ENCODE measurements around the gene MLANA.

The MLANA gene

GRCh38 chr9:5938449-5938848 is 47.8 kb downstream of the MLANA start:
- no peak overlapping the region for H2AFZ ChIP-seq (ENCODE audit: insufficient read depth, low read length, poor library complexity)
- H4K8ac ChIP-seq (ENCODE audit: low read depth, low read length): no peak overlapping the region
- no peak overlapping the region for H3K4ac ChIP-seq (ENCODE audit: low read depth, low read length)
- no peak overlapping the region for H3K27ac ChIP-seq (ENCODE audit: low read depth, low read length)
- H4K91ac ChIP-seq (ENCODE audit: low read depth, low read length): no peak overlapping the region
- H3K14ac ChIP-seq (ENCODE audit: low read length): no peak overlapping the region
- no peaks in the 10 kb centered on the region for H3K27me3 ChIP-seq (ENCODE audit: insufficient read depth, low read length)
- H2AK5ac ChIP-seq (ENCODE audit: low read length): no peak overlapping the region
- H3K36me3 ChIP-seq (ENCODE audit: control insufficient read depth in 1 of 2, insufficient read depth in 2 of 2, low read length in 2 of 2): peaks cover 0 to 3% of the 10 kb centered on the region in 2 experiments
- no peak overlapping the region for H2BK12ac ChIP-seq (ENCODE audit: low read length)
- H2BK120ac ChIP-seq (ENCODE audit: insufficient read depth, low read length, poor library complexity): no peak overlapping the region
- no peak overlapping the region for H4K12ac ChIP-seq (ENCODE audit: low read depth, low read length)
- no peak overlapping the region for H3K18ac ChIP-seq (ENCODE audit: low read length)
- no peak overlapping the region for H3K4me3 ChIP-seq (ENCODE audit: low read depth, low read length)
- H3K23ac ChIP-seq (ENCODE audit: low read length): no peak overlapping the region
- H3K4me2 ChIP-seq (ENCODE audit: low read length): no peak overlapping the region
- WGBS (ENCODE audit: extremely low coverage, insufficient coverage, insufficient read length): no CpG with 5 or more reads among the region's 2 CpGs
- no peaks in the 10 kb centered on the region for H3K79me2 ChIP-seq (ENCODE audit: control insufficient read depth, insufficient read depth, low read length, poor library complexity)
- H3K4me1 ChIP-seq (ENCODE audit: control insufficient read depth in 1 of 2, insufficient read depth in 2 of 2, low read length in 2 of 2): no peaks in the 10 kb centered on the region
- DNase-seq: no peak
- H3K9ac ChIP-seq (ENCODE audit: low read length): no peak overlapping the region
- H3K9me3 ChIP-seq (ENCODE audit: insufficient read depth, low read depth, low read length): no peaks in the 10 kb centered on the region
- H2BK5ac ChIP-seq (ENCODE audit: low read depth, low read length, poor library complexity): no peak overlapping the region
- H3K79me1 ChIP-seq (ENCODE audit: low read length): no peaks in the 10 kb centered on the region

GRCh38 chr9:5939530-5939929 is 48.8 kb downstream of the MLANA start:
- no peak for DNase-seq
- Histone ChIP-seq H2BK12ac (ENCODE audit: low read length) (no peak overlapping the region), H2AFZ (ENCODE audit: insufficient read depth, low read length, poor library complexity) (no peak overlapping the region), H4K8ac (ENCODE audit: low read depth, low read length) (no peak overlapping the region), H3K4me3 (ENCODE audit: low read depth, low read length) (no peak overlapping the region), H3K9ac (ENCODE audit: low read length) (no peak overlapping the region), H2AK5ac (ENCODE audit: low read length) (no peak overlapping the region), H3K14ac (ENCODE audit: low read length) (no peak overlapping the region), H3K4ac (ENCODE audit: low read depth, low read length) (no peak overlapping the region), H3K4me2 (ENCODE audit: low read length) (no peak overlapping the region), H3K23ac (ENCODE audit: low read length) (no peak overlapping the region), H2BK120ac (ENCODE audit: insufficient read depth, low read length, poor library complexity) (no peak overlapping the region), H3K18ac (ENCODE audit: low read length) (no peak overlapping the region), H4K12ac (ENCODE audit: low read depth, low read length) (no peak overlapping the region), H3K27ac (ENCODE audit: low read depth, low read length) (no peak overlapping the region), H2BK5ac (ENCODE audit: low read depth, low read length, poor library complexity) (no peak overlapping the region), H3K79me1 (ENCODE audit: low read length) (no peaks in the 10 kb centered on the region), H3K79me2 (ENCODE audit: control insufficient read depth, insufficient read depth, low read length, poor library complexity) (no peaks in the 10 kb centered on the region), H3K36me3 (ENCODE audit: control insufficient read depth in 1 of 2, insufficient read depth in 2 of 2, low read length in 2 of 2) (peaks cover 0 to 3% of the 10 kb centered on the region in 2 experiments), H3K9me3 (ENCODE audit: insufficient read depth, low read depth, low read length) (no peaks in the 10 kb centered on the region), H3K27me3 (ENCODE audit: insufficient read depth, low read length) (no peaks in the 10 kb centered on the region), H4K91ac (ENCODE audit: low read depth, low read length) (no peak overlapping the region), H3K4me1 (ENCODE audit: control insufficient read depth in 1 of 2, insufficient read depth in 2 of 2, low read length in 2 of 2) (no peaks in the 10 kb centered on the region)

GRCh38 chr9:5941214-5941613 is 50.5 kb downstream of the MLANA start:
- no peak overlapping the region for H3K9ac ChIP-seq (ENCODE audit: low read length)
- peaks cover 0 to 3% of the 10 kb centered on the region in 2 experiments for H3K36me3 ChIP-seq (ENCODE audit: control insufficient read depth in 1 of 2, insufficient read depth in 2 of 2, low read length in 2 of 2)
- no peak overlapping the region for H3K27ac ChIP-seq (ENCODE audit: low read depth, low read length)
- no peak overlapping the region for H4K8ac ChIP-seq (ENCODE audit: low read depth, low read length)
- H3K23ac ChIP-seq (ENCODE audit: low read length): no peak overlapping the region
- no peak overlapping the region for H3K4ac ChIP-seq (ENCODE audit: low read depth, low read length)
- H3K4me3 ChIP-seq (ENCODE audit: low read depth, low read length): no peak overlapping the region
- no peak overlapping the region for H2BK12ac ChIP-seq (ENCODE audit: low read length)
- DNase-seq: no peak
- no peaks in the 10 kb centered on the region for H3K79me2 ChIP-seq (ENCODE audit: control insufficient read depth, insufficient read depth, low read length, poor library complexity)
- H3K18ac ChIP-seq (ENCODE audit: low read length): no peak overlapping the region
- no peak overlapping the region for H4K91ac ChIP-seq (ENCODE audit: low read depth, low read length)
- no CpG with 5 or more reads among the region's 2 CpGs for WGBS (ENCODE audit: extremely low coverage, insufficient coverage, insufficient read length)
- H3K4me2 ChIP-seq (ENCODE audit: low read length): no peak overlapping the region
- H2BK120ac ChIP-seq (ENCODE audit: insufficient read depth, low read length, poor library complexity): no peak overlapping the region
- H2AK5ac ChIP-seq (ENCODE audit: low read length): no peak overlapping the region
- no peaks in the 10 kb centered on the region for H3K9me3 ChIP-seq (ENCODE audit: insufficient read depth, low read depth, low read length)
- no peaks in the 10 kb centered on the region for H3K4me1 ChIP-seq (ENCODE audit: control insufficient read depth in 1 of 2, insufficient read depth in 2 of 2, low read length in 2 of 2)
- no peaks in the 10 kb centered on the region for H3K27me3 ChIP-seq (ENCODE audit: insufficient read depth, low read length)
- no peak overlapping the region for H4K12ac ChIP-seq (ENCODE audit: low read depth, low read length)
- H3K79me1 ChIP-seq (ENCODE audit: low read length): no peaks in the 10 kb centered on the region
- H3K14ac ChIP-seq (ENCODE audit: low read length): no peak overlapping the region
- no peak overlapping the region for H2AFZ ChIP-seq (ENCODE audit: insufficient read depth, low read length, poor library complexity)
- H2BK5ac ChIP-seq (ENCODE audit: low read depth, low read length, poor library complexity): no peak overlapping the region

DNA sequence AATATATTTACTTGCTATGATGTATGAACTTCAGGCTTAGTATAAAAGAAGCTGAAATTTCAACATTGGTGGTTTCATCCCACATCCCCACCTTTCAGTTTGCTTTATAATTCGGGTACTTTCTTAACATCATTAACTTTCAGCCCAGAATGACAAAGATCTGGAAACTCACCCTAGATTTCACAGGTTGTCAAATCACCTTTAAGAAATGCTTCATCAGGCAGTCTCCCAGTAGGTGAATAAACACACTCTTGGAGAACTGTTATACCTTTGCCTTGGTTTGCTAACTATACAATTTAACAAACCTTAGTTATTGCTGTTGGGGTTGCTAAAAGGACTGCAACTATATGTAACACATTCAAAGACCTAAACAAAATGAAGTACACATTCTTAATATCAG is 54.4 kb downstream of the MLANA start:
- Histone ChIP-seq H2BK120ac (ENCODE audit: insufficient read depth, low read length, poor library complexity) (no peak overlapping the region), H3K79me1 (ENCODE audit: low read length) (no peaks in the 10 kb centered on the region), H4K12ac (ENCODE audit: low read depth, low read length) (no peak overlapping the region), H4K8ac (ENCODE audit: low read depth, low read length) (no peak overlapping the region), H4K91ac (ENCODE audit: low read depth, low read length) (no peak overlapping the region), H3K9ac (ENCODE audit: low read length) (no peak overlapping the region), H3K4me3 (ENCODE audit: low read depth, low read length) (no peak overlapping the region), H2BK5ac (ENCODE audit: low read depth, low read length, poor library complexity) (no peak overlapping the region), H3K4me1 (ENCODE audit: control insufficient read depth in 1 of 2, insufficient read depth in 2 of 2, low read length in 2 of 2) (no peaks in the 10 kb centered on the region), H3K36me3 (ENCODE audit: control insufficient read depth in 1 of 2, insufficient read depth in 2 of 2, low read length in 2 of 2) (no peaks in the 10 kb centered on the region), H3K9me3 (ENCODE audit: insufficient read depth, low read depth, low read length) (no peaks in the 10 kb centered on the region), H3K27me3 (ENCODE audit: insufficient read depth, low read length) (no peaks in the 10 kb centered on the region), H3K4me2 (ENCODE audit: low read length) (no peak overlapping the region), H2BK12ac (ENCODE audit: low read length) (no peak overlapping the region), H3K27ac (ENCODE audit: low read depth, low read length) (no peak overlapping the region), H3K18ac (ENCODE audit: low read length) (no peak overlapping the region), H3K4ac (ENCODE audit: low read depth, low read length) (no peak overlapping the region), H3K14ac (ENCODE audit: low read length) (no peak overlapping the region), H2AK5ac (ENCODE audit: low read length) (no peak overlapping the region), H2AFZ (ENCODE audit: insufficient read depth, low read length, poor library complexity) (no peak overlapping the region), H3K79me2 (ENCODE audit: control insufficient read depth, insufficient read depth, low read length, poor library complexity) (no peaks in the 10 kb centered on the region), H3K23ac (ENCODE audit: low read length) (no peak overlapping the region)
- no peak for DNase-seq
- WGBS (ENCODE audit: extremely low coverage, insufficient coverage, insufficient read length): no CpG with 5 or more reads among the region's 1 CpG

Measured in trophoblast cell (in vitro differentiated cells and primary cell).